SH-SY5Y (cell line): ENCODE results near the gene PRSS23.

ENCODE experiments used
- GATA2 ChIP-seq: IDR thresholded peaks from 2 replicates; pipeline ENCODE4 v1.6.1; 2011; ENCODE audit warnings: mild to moderate bottlenecking, low read depth, low read length
- GATA3 ChIP-seq: IDR thresholded peaks from 2 replicates; pipeline ENCODE4 v1.6.1; 2011; ENCODE audit warnings: low read depth, mild to moderate bottlenecking, low read length, moderate library complexity

GRCh38 chr11:86772999-86773398 lies 27.3 kb upstream of the PRSS23 start:
- TF ChIP-seq GATA2, result no peak
- TF ChIP-seq GATA3, result no peak
